GM19099 (cell line): ENCODE measurements around the gene BFSP2.

Source experiments
- POLR2A ChIP-seq: IDR thresholded peaks from 3 replicates; pipeline ENCODE4 v1.6.1; 2011; ENCODE audit warnings: low read depth; ENCODE audit not compliant: insufficient read length; ENCODE audit errors: extremely low read depth

The BFSP2 gene

GRCh38 chr3:133394561-133395311, 5.1 kb upstream of the BFSP2 start:
- TF ChIP-seq POLR2A, result no peak

GRCh38 chr3:133396906-133397305, 3.0 kb upstream of the BFSP2 start:
- TF ChIP-seq POLR2A, result no peak

GRCh38 chr3:133401374-133402135, 1.7 kb downstream of the BFSP2 start:
- no peak for TF ChIP-seq POLR2A

GRCh38 chr3:133404920-133405319, 5.1 kb downstream of the BFSP2 start:
- TF ChIP-seq POLR2A, result no peak

- no peak for TF ChIP-seq POLR2A
Observed at GRCh38 chr3:133408366-133408765, 8.5 kb downstream of the BFSP2 start.

- TF ChIP-seq POLR2A, result no peak
Observed at GRCh38 chr3:133408961-133409360, 9.1 kb downstream of the BFSP2 start.

- TF ChIP-seq POLR2A, result no peak
Observed at GRCh38 chr3:133410191-133410892, 10.5 kb downstream of the BFSP2 start.

GRCh38 chr3:133412183-133413132, 12.6 kb downstream of the BFSP2 start:
- no peak for TF ChIP-seq POLR2A

GRCh38 chr3:133413161-133414020, 13.5 kb downstream of the BFSP2 start:
- no peak for TF ChIP-seq POLR2A

- TF ChIP-seq POLR2A, result no peak
Observed at GRCh38 chr3:133414021-133414392, 14.2 kb downstream of the BFSP2 start.

- TF ChIP-seq POLR2A, result no peak
Observed at GRCh38 chr3:133418361-133418760, 18.5 kb downstream of the BFSP2 start.

GRCh38 chr3:133419151-133419909, 19.5 kb downstream of the BFSP2 start:
- TF ChIP-seq POLR2A, result no peak

GRCh38 chr3:133424937-133425869, 25.3 kb downstream of the BFSP2 start:
- peak; percentile 74 for TF ChIP-seq POLR2A
